Measurements from ENCODE around the gene PFKM. TPM values are rescaled to one million over a fixed set of nuclear protein-coding genes. Genes with fewer than 3 reads are reported as not detected.

Gene PFKM
- total RNA-seq, 1 donor from 2014 or later: 41.8 TPM

DNA sequence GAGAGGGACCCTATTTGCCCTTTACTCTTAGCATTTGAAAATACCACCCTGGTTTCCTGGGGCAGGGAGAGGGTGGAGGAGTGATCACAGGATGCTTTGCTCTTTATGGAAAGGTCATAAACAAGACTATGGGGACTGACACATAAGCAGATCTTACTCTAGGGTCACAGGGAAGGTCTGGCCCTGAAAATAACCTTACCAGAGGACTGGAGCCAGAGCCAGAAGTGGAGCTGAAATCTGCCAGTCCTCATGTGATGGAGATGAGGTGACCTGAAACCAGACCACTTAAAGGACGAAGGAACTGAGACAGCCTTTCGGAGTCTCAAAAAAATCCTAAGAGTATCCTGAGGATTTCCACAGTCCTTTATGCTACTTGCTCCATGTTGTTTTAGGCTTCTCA is 12.4 kb downstream of the PFKM start:
- TF ChIP-seq CTCF (IDR thresholded peaks at IDR 0.05): no peak
- no peak for ATAC-seq
- intact Hi-C loops (cut with DNase I): no loop called here
- no peak overlapping the region for H3K4me3 ChIP-seq
- H3K9me3 ChIP-seq: no peaks in the 10 kb centered on the region
- no peak overlapping the region for H3K27ac ChIP-seq
- no peaks in the 10 kb centered on the region for H3K4me1 ChIP-seq
- peaks cover 59% of the 10 kb centered on the region for H3K36me3 ChIP-seq
- no peak for DNase-seq
- H3K27me3 ChIP-seq: no peaks in the 10 kb centered on the region

- intact Hi-C loops (cut with DNase I): no loop called here
- H3K27ac ChIP-seq: no peak overlapping the region
- no peaks in the 10 kb centered on the region for H3K27me3 ChIP-seq
- no peaks in the 10 kb centered on the region for H3K4me1 ChIP-seq
- H3K4me3 ChIP-seq: no peak overlapping the region
- TF ChIP-seq CTCF (IDR thresholded peaks at IDR 0.05): no peak
- H3K9me3 ChIP-seq: no peaks in the 10 kb centered on the region
- peaks cover 65% of the 10 kb centered on the region for H3K36me3 ChIP-seq
- DNase-seq (no peak), ATAC-seq (no peak)
Measured at GRCh38 chr12:48132826-48133225, 13.7 kb downstream of the PFKM start.

DNA sequence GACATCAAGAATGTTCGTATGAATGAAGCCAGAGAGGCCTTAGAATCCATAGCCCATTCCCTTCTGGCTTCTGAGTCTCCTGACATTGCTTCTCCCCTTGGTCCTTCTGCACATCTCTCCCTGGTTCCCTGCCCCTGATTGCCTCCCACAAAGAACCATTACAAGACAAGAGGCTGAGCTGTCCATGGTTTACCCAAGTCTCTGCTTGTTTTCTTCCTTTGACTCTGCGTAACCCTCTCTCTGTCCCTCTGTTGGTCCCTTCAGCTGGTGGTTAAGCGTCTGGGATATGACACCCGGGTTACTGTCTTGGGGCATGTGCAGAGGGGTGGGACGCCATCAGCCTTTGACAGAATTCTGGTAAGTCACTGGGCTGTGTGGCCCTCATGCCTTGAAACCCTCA is 15.9 kb downstream of the PFKM start:
- Histone ChIP-seq H3K36me3 (peaks cover 87% of the 10 kb centered on the region), H3K9me3 (no peaks in the 10 kb centered on the region), H3K27ac (no peak overlapping the region), H3K27me3 (no peaks in the 10 kb centered on the region), H3K4me3 (no peak overlapping the region), H3K4me1 (no peaks in the 10 kb centered on the region)
- no peak for TF ChIP-seq CTCF (IDR thresholded peaks at IDR 0.05)
- ATAC-seq (no peak), DNase-seq (no peak)
- intact Hi-C loops (cut with DNase I): no loop called here

GRCh38 chr12:48142818-48143674 is 23.9 kb downstream of the PFKM start:
- no peak for TF ChIP-seq CTCF (IDR thresholded peaks at IDR 0.05)
- no peak overlapping the region for H3K4me3 ChIP-seq
- intact Hi-C loops (cut with DNase I): no loop called here

GRCh38 chr12:48143898-48144297 is 24.7 kb downstream of the PFKM start:
- H3K9me3 ChIP-seq: no peaks in the 10 kb centered on the region
- DNase-seq: no peak
- H3K27me3 ChIP-seq: no peaks in the 10 kb centered on the region
- no peak for ATAC-seq
- no peak overlapping the region for H3K27ac ChIP-seq
- no peak for TF ChIP-seq CTCF (IDR thresholded peaks at IDR 0.05)
- intact Hi-C loops (cut with DNase I): no loop called here
- H3K4me3 ChIP-seq: no peak overlapping the region
- H3K4me1 ChIP-seq: no peaks in the 10 kb centered on the region
- peaks cover 87% of the 10 kb centered on the region for H3K36me3 ChIP-seq

More at GRCh38 chr12:48142818-48143674, 23.9 kb downstream of the PFKM start:
- Histone ChIP-seq H3K27ac (no peak overlapping the region), H3K27me3 (no peaks in the 10 kb centered on the region), H3K9me3 (no peaks in the 10 kb centered on the region), H3K36me3 (peaks cover 90% of the 10 kb centered on the region), H3K4me1 (no peaks in the 10 kb centered on the region)
- ATAC-seq (no peak), DNase-seq (no peak)

All from upper lobe of right lung (tissue), 1 donor.